ENCODE measurements around the gene CELSR1.
A peak's percentile ranks its signal among the peaks of the same experiment; 100 is the strongest.

The CELSR1 gene

GRCh38 chr22:46392137-46392844 lies 145.1 kb downstream of the CELSR1 start:
- no peak for DNase-seq

DNA sequence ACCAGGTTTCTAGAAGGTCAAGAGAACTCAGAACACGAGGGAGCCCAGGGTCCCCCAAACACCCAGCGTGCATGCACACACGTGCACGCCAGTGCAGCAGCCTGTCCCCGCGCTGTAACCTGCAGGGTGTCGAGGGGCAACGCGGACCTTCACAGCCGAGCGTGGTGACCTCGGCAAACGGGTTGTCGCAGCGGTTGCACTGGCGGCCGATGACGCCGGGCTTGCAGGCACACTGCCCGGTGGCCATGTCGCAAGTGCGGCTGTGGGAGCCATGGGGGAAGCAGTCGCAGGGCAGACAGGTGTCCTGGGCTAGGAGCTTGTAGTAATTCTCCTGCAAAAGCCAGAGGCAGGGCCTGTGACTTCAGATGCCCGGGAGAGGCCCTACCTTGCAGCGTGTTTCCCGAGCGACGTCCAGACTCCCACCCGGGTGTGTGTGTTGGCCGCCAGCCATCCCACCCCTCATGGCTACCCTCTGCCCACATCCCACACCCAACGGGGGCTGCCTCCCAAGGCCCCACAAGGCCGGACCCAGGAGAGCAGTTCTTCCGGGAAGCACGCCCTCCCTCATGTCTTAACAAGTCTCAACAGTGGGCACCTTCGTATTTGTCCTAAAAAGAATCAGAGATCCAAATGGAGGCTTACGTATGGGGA lies 145.8 kb downstream of the CELSR1 start:
- no peak for DNase-seq

GRCh38 chr22:46390652-46391301 lies 146.6 kb downstream of the CELSR1 start:
- peak; percentile 27 for DNase-seq

GRCh38 chr22:46390105-46390651 lies 147.2 kb downstream of the CELSR1 start:
- DNase-seq, result no peak

DNA sequence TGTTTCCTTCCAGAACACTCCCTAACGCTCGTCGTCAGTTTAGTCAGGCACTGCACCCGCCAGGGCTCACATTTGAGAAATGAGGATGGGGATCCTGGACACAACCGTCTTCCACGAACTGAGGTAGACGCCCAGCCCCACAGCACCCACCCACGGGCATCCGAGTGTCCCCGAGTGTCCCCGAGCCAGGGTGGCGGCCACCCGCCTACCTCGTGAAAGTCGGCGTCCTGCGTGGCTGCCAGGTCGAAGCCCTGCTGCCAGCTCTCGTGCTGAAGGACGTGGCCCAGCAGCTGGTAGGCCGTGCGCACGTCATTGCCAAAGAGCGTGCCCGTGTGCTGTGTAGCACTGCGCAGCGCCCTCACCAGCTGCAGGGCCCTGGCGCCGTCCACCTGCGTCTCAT lies 148.3 kb downstream of the CELSR1 start:
- DNase-seq, result no peak

DNA sequence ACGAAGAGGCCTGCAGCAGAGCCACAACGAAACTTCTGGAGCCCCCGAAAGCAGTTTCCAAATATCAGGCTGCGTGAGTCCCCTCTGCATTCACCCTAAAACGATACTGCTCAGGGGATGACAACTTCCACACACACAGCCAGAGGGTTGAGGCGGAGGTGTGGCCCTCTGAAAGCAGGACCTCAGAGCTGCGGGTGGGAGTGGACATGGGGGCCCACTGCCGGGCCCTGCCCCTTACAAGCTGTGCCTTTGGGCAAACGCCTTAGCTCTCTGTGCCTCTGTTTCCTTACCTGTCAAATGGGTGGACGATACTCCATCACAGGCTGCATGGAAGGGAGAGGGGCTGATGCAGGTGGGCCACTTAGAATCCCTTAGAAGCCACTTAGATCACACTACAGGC lies 148.8 kb downstream of the CELSR1 start:
- DNase-seq, result no peak

GRCh38 chr22:46387748-46388147 lies 149.7 kb downstream of the CELSR1 start:
- DNase-seq, result no peak

DNA sequence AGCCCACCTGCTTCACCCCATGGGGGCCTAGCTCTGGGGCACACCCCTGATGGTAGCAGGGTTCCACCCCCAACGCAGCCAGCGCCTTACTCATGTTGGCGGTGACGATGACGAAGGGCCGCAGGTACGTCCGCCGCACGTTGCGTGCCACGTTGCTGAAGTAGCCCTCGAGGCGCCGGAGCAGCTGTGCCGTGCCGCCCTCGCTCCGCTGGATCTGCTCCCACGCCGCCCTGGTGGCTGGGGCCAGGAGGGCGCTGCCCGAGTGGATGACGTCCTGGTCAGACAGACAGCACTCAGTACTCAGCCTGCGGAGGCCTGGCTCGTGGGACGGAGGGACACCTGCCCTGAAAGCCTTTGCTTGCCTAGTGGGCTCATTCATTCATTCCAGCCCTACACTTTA lies 151.1 kb downstream of the CELSR1 start:
- no peak for DNase-seq

DNA sequence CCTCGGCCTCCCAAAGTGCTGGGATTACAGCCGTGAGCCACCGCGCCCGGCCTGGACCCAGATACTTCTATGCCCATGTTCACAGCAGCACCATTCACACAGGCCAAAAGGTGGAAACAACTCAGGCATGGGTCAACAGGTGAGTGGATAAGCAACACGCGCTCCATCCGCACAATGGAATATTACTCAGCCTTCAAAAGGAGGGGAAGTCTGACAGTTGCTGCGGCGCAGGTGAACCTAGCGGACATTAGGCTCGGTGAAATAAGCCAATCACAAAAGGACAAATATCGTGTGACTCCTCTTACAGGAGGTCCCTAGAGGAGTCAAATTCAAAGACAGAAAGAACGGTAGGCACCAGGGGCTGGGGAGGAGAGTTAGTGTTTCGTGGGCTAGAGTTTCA lies 154.9 kb downstream of the CELSR1 start:
- no peak for DNase-seq

DNA sequence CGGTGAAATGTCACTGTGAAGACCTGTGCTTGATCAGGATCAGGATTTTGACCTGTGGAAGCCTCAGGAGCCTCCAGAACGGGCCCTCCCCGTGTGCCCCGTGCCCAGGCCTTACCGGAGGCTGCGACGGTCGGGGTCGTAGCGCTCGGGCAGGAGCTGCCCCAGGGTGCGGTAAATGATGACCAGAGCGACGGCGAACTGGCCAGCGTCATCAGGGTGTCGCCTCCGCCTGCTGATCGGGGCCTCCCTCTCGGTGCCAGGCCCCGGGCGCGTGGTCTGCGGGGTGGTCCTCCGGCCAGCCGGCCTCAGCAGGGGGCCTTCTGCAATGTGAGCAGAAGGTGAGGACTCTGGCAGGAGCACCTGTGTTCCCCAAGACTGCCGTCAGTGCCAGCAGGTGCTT lies 155.7 kb downstream of the CELSR1 start:
- no peak for DNase-seq

- DNase-seq, result no peak
These were observed 156.3 kb downstream of the CELSR1 start for GRCh38 chr22:46381142-46381541.

DNA sequence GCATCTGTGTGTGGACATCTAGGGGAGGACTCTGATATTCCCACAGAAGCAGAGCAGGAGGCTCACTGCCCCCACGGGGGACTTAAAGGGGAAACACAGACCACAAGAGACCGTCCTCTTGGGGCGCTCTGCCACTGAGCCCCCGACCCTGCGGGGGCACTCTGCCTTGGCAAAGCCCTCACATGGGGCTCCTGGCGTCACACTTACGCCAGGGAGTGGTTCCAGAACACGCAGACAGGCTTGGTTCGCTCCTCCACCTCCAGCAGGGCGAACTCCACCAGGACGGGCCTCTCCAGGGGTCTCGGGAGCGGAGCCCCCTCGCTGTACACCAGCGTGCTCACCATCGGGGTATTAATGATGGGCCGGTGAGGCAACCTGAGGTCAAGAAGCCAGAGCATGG lies 156.8 kb downstream of the CELSR1 start:
- DNase-seq, result no peak

GRCh38 chr22:46380069-46380468 lies 157.4 kb downstream of the CELSR1 start:
- no peak for DNase-seq

DNA sequence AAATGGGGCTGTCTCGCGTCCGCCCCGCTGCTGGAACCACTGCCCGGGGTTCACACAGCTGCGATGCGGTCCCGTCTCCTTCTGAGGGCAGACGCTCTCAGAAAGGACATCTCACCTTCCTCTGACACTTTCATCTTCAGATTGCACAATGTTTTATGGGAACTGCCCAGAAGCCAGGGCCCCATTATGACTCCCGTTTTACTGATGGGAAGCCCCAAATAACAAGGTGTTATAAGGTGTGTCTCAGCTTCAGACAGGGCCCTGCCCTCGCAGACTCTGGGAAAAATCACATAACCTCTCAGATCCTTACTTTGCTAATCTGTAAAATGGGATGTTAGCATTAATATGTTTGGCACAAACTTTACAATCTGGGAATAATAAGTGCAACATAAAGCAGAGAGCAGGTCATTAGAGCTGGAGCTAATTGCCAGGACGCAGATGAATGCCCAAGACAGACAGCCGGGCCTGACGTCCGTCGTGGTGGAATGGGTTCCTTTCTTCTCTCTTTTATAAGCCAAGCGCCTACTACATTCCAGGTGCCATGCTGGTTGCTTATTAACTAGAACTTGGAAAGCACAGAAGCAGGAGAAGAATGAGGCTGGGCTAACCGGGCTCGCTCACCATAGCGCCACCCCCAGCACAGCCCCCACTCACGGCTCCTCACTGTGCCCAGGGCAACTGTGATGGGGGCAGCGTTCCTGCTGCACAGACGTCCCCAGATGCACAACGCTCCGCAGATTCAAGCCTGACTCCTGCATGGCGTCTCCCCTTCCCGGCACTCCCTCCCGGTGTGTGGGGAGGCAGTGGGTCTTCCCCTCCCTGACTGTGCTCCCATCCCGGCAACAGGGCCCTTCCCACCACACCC lies 158.1 kb downstream of the CELSR1 start:
- DNase-seq, result no peak

DNA sequence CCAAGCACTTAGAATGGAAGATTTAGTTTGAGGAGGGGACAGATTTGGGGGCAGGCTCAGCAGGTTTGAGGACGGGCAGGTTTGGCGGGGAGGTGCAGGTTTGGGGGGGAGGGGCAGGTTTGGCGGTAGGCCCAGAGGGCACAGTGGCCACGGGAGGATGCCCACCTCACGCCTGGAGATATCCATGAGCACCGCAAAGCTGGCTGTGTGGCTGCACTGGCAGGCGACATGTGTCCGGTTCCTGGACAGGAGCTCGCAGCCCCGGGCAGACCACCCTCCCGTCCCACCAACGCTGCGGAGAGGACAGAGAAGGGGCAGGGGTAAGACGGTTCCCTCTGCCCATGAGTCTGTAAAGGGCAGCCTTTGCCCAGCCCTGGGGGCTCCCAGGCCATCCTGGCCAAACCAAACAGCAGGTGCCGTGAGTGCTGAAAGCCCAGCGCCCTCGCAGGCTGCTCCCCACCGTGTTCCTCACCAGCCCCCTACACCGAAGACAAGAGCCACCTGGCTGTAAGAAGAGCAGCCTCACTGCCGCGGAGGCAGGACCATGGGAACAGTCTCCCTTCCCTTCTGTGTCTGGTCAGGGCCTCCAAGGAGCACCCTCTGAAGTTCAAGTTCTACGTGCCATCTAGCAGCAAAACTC lies 158.9 kb downstream of the CELSR1 start:
- no peak for DNase-seq

DNA sequence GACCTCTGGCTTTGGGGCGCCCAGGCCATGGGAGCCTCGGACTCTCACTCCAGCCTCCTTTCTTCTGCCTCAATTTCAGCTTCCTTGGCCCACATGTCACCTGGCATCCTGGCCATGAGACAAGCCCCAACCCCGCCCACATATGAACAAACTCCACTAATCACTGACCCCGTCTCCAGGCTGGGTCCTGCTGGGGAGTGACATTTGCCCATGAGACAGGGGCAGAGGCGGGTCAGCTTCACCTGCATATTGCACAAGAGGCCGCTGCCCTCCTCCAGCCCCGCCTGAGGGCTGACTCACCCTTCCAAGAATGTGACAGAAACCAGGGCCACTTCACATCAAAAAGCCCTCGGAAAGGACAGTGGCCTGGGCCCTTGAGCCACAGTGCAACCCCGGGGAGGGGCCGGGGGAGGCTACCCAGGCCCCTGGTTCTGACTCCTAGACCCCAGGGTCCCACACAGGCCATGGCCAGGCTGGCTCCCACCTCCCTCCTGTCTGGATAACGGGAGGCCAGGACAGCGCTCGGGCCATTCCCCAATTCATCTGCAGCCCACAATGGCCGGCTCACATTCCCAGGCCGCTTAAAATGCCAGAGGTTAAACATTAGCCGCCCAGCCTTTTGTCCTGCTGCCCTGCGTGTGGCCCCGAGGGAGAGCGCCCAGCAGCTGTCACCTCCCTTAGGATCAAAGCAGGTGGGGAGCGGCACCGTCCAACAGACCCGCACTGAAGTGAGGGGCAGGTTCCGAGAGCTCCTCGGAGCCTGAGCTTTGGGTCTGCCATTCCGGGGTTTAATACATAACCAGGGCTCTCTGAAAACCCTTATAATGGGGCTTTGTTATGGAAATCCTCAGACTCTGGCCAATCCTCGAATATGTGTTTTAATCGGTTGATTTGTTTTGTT lies 159.6 kb downstream of the CELSR1 start:
- DNase-seq, result no peak

GRCh38 chr22:46376908-46377524 lies 160.4 kb downstream of the CELSR1 start:
- DNase-seq, result no peak

- no peak for DNase-seq
These were observed 161.3 kb downstream of the CELSR1 start for GRCh38 chr22:46376111-46376510.

GRCh38 chr22:46374663-46375474 lies 162.6 kb downstream of the CELSR1 start:
- DNase-seq, result no peak
